ENCODE measurements around the gene CISD1. TPM values are rescaled to one million over a fixed set of nuclear protein-coding genes. Genes with fewer than 3 reads are reported as not detected.
A peak's percentile ranks its signal among the peaks of the same experiment; 100 is the strongest.

The CISD1 gene
- total and polyA plus RNA-seq, 10 of the 15 experiments (the other 5 are each of a cell fraction or from before 2014, with no cell fraction given): 23.0 to 162 (median 58.5) TPM

DNA sequence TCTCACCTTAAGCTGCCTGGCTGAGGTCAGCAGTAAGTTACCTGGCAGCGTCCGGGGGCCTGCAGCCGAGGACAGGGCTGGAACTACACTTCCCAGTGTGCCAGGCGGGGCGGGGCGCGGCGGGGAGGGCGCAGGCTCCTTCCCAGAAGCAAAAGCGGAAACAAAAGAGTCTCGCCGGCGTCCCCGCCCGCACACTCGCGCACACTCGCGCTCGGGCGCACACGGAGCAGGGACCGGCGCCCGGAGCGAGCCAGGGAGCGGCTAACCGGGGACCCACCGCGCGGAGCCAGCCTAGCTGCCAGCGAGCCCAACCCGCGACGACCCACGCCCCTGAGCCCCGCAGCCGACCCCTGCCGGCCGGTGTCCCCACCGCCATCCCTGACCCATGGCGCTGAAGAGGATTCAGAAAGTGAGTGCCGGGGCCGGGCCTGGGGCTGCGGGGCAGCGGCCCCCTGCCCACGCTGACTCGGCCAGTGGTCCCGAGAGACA, 65.9 kb downstream of the CISD1 start, which contains the start of gene UBE2D1 (continued):
- TF ChIP-seq, protein P1, sequence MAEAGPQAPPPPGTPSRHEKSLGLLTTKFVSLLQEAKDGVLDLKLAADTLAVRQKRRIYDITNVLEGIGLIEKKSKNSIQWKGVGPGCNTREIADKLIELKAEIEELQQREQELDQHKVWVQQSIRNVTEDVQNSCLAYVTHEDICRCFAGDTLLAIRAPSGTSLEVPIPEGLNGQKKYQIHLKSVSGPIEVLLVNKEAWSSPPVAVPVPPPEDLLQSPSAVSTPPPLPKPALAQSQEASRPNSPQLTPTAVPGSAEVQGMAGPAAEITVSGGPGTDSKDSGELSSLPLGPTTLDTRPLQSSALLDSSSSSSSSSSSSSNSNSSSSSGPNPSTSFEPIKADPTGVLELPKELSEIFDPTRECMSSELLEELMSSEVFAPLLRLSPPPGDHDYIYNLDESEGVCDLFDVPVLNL (IDR thresholded peaks at IDR 0.05; ENCODE audit: low read depth, low read length): no peak
- no peak for TF ChIP-seq IRF3 (IDR thresholded peaks at IDR 0.05)
- no peak for TF ChIP-seq BRCA1 (IDR thresholded peaks at IDR 0.05; ENCODE audit: low read depth, low read length)
- TF ChIP-seq MYC (IDR thresholded peaks at IDR 0.05; ENCODE audit: insufficient read depth, insufficient read length, insufficient replicate concordance, low read length, severe bottlenecking): no peak
- no peak for TF ChIP-seq PAX8 (IDR thresholded peaks at IDR 0.05)
- TF ChIP-seq, protein P2, sequence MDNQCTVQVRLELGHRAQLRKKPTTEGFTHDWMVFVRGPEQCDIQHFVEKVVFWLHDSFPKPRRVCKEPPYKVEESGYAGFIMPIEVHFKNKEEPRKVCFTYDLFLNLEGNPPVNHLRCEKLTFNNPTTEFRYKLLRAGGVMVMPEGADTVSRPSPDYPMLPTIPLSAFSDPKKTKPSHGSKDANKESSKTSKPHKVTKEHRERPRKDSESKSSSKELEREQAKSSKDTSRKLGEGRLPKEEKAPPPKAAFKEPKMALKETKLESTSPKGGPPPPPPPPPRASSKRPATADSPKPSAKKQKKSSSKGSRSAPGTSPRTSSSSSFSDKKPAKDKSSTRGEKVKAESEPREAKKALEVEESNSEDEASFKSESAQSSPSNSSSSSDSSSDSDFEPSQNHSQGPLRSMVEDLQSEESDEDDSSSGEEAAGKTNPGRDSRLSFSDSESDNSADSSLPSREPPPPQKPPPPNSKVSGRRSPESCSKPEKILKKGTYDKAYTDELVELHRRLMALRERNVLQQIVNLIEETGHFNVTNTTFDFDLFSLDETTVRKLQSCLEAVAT (IDR thresholded peaks at IDR 0.05): no peak
- TF ChIP-seq EP300 (IDR thresholded peaks at IDR 0.05; ENCODE audit: borderline replicate concordance in 1 of 2, control insufficient read depth in 1 of 2, low read depth in 2 of 2, low read length in 2 of 2): no peak
- TF ChIP-seq, protein P3, sequence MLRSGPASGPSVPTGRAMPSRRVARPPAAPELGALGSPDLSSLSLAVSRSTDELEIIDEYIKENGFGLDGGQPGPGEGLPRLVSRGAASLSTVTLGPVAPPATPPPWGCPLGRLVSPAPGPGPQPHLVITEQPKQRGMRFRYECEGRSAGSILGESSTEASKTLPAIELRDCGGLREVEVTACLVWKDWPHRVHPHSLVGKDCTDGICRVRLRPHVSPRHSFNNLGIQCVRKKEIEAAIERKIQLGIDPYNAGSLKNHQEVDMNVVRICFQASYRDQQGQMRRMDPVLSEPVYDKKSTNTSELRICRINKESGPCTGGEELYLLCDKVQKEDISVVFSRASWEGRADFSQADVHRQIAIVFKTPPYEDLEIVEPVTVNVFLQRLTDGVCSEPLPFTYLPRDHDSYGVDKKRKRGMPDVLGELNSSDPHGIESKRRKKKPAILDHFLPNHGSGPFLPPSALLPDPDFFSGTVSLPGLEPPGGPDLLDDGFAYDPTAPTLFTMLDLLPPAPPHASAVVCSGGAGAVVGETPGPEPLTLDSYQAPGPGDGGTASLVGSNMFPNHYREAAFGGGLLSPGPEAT (IDR thresholded peaks at IDR 0.05; ENCODE audit: low read depth): no peak
- TF ChIP-seq SMAD5 (IDR thresholded peaks at IDR 0.05; ENCODE audit: low read depth): peak; percentile 57; the same call in 1 of the 2 replicates
- TF ChIP-seq IKZF2 (IDR thresholded peaks at IDR 0.05): no peak
- TF ChIP-seq KDM1A (IDR thresholded peaks at IDR 0.05; ENCODE audit: borderline replicate concordance): no peak
- TF ChIP-seq CHD1 (IDR thresholded peaks at IDR 0.05; ENCODE audit: low read depth, low read length): no peak
- TF ChIP-seq ZNF384 (IDR thresholded peaks at IDR 0.05; ENCODE audit: borderline replicate concordance, low read depth, low read length): no peak
- TF ChIP-seq NFIC (IDR thresholded peaks at IDR 0.05; ENCODE audit: low read depth, low read length): no peak
- no peak for TF ChIP-seq STAT1 (conservative IDR thresholded peaks at IDR 0.05)
- TF ChIP-seq LARP7 (IDR thresholded peaks at IDR 0.05): peak; percentile 49; the same call in 1 of the 2 replicates
- no peak for TF ChIP-seq USF2 (IDR thresholded peaks at IDR 0.05; ENCODE audit: borderline replicate concordance, low read depth, low read length)
- 0 out of 2 replicates have a peak, but pooled peaks have one; percentile 19 for TF ChIP-seq RUNX3 (IDR thresholded peaks at IDR 0.05; ENCODE audit: low read length)
- no peak for TF ChIP-seq EED (IDR thresholded peaks at IDR 0.05; ENCODE audit: low read depth)
- no peak for TF ChIP-seq ZBED1 (IDR thresholded peaks at IDR 0.05; ENCODE audit: borderline replicate concordance)
- TF ChIP-seq NFYB (IDR thresholded peaks at IDR 0.05; ENCODE audit: insufficient read depth, low read depth, low read length): no peak
- no peak for TF ChIP-seq SMC3 (IDR thresholded peaks at IDR 0.05; ENCODE audit: borderline replicate concordance, low read length)
- TF ChIP-seq CBX5 (IDR thresholded peaks at IDR 0.05; ENCODE audit: low read depth): 0 out of 2 replicates have a peak, but pooled peaks have one; percentile 55
- no peak for TF ChIP-seq ZNF622 (IDR thresholded peaks at IDR 0.05)

Data from GM12878 (cell line).